GM12891 (cell line): ENCODE data around the gene OR56A4.

Experiments used
- POLR2A ChIP-seq: IDR thresholded peaks from 2 replicates; pipeline ENCODE4 v1.6.1; 2011; ENCODE audit warnings: low read depth, low read length, control low read depth
- POLR2AphosphoS5 ChIP-seq: IDR thresholded peaks from 2 replicates; pipeline ENCODE4 v1.6.1; 2011; ENCODE audit warnings: low read depth, low read length, control low read depth
- TAF1 ChIP-seq: IDR thresholded peaks from 2 replicates; pipeline ENCODE4 v1.6.1; 2011; ENCODE audit warnings: low read depth, low read length, control low read depth

GRCh38 chr11:6055569-6055968 lies 48.8 kb upstream of the OR56A4 start:
- TF ChIP-seq POLR2A (no peak), POLR2AphosphoS5 (no peak), TAF1 (no peak)
